Measurements from ENCODE around the gene MXD3. TPM values are rescaled to one million over a fixed set of nuclear protein-coding genes. Genes with fewer than 3 reads are reported as not detected.
"Not testable (repeated sequence)": the region's sequence is repeated elsewhere in the genome, so short reads cannot be mapped to it uniquely, and the experiment has no call there.

The MXD3 gene
- total and polyA plus RNA-seq, 12 donors, result 0.16 to 42.6 (median 3.6) TPM

GRCh38 chr5:177307544-177308363 is 3.9 kb downstream of the MXD3 start:
- DNase-seq, result peak in 1 of 7 donors; percentile 13
- no peak overlapping the region for H3K4me3 ChIP-seq
- H3K9me3 ChIP-seq (replicated peaks in 1 of 3), result no peaks in the 10 kb centered on the region
- no peak for TF ChIP-seq CTCF (IDR thresholded peaks at IDR 0.05)
- no peak for TF ChIP-seq POLR2A (IDR thresholded peaks at IDR 0.05)
- no peaks in the 10 kb centered on the region for H3K27me3 ChIP-seq
- peaks cover 0 to 23% of the 10 kb centered on the region in 2 donors for H3K36me3 ChIP-seq (replicated peaks in 1 of 2)
- H3K27ac ChIP-seq, result no peak overlapping the region
- 74 to 89% (median 83%) methylated on average over 11 to 43 of the region's 43 CpGs for WGBS, 4 donors
- H3K4me1 ChIP-seq (replicated peaks in 1 of 2), result peaks cover 23 to 31% of the 10 kb centered on the region in 2 donors
- intact Hi-C loops (cut with DNase I), result loop anchor here in 1 of 2 donors (10.0 kb wide), 1 partner anchor 173 kb away; the partner anchor contains the start of gene NSD1

- WGBS, 4 donors, result 72 to 83% (median 77%) methylated on average over 10 to 15 of the region's 15 CpGs
- Histone ChIP-seq H3K9me3 (replicated peaks in 1 of 3) (no peaks in the 10 kb centered on the region), H3K36me3 (replicated peaks in 1 of 2) (peaks cover 0 to 23% of the 10 kb centered on the region in 2 donors), H3K27ac (no peak overlapping the region), H3K27me3 (no peaks in the 10 kb centered on the region), H3K4me3 (no peak overlapping the region), H3K4me1 (replicated peaks in 1 of 2) (peaks cover 25 to 33% of the 10 kb centered on the region in 2 donors)
- TF ChIP-seq CTCF (IDR thresholded peaks at IDR 0.05) (peak in 1 of 6 experiments; percentile 5), POLR2A (IDR thresholded peaks at IDR 0.05) (no peak)
- DNase-seq, result peak in 2 of 7 donors; percentile 40 to 51
- intact Hi-C loops (cut with DNase I), result loop anchor here in 1 of 2 donors (10.0 kb wide), 1 partner anchor 172 kb away; the partner anchor contains the start of gene NSD1
Observed at GRCh38 chr5:177306674-177307543, 4.8 kb downstream of the MXD3 start.

GRCh38 chr5:177306103-177306640 is 5.5 kb downstream of the MXD3 start:
- WGBS, 4 donors, result 81 to 87% (median 82%) methylated on average over 8 to 11 of the region's 11 CpGs
- H3K4me1 ChIP-seq (replicated peaks in 1 of 2), result peaks cover 18 to 33% of the 10 kb centered on the region in 2 donors

GRCh38 chr5:177304392-177305119 is 7.1 kb downstream of the MXD3 start:
- WGBS, 4 donors, result 19 to 69% (median 21%) methylated on average over 1 to 19 of the region's 19 CpGs
- H3K27me3 ChIP-seq, result no peaks in the 10 kb centered on the region
- no peak for TF ChIP-seq CTCF (IDR thresholded peaks at IDR 0.05)
- no peak for TF ChIP-seq POLR2A (IDR thresholded peaks at IDR 0.05)
- H3K36me3 ChIP-seq (replicated peaks in 1 of 2), result peaks cover 0 to 31% of the 10 kb centered on the region in 2 donors
- H3K4me3 ChIP-seq, result peak overlapping the region in 3 of 4 donors; percentile 83 to 96 (median 91)
- intact Hi-C loops (cut with DNase I), result loop anchor here in 1 of 2 donors (10.0 kb wide), 1 partner anchor 170 kb away; the partner anchor contains the start of gene NSD1
- peaks cover 24 to 39% of the 10 kb centered on the region in 2 donors for H3K4me1 ChIP-seq (replicated peaks in 1 of 2)
- peak overlapping the region in 3 of 5 donors; percentile 69 to 89 (median 77) for H3K27ac ChIP-seq
- H3K9me3 ChIP-seq (replicated peaks in 1 of 3), result no peaks in the 10 kb centered on the region
- peak in 1 of 7 donors; percentile 69 for DNase-seq

More at GRCh38 chr5:177306103-177306640, 5.5 kb downstream of the MXD3 start:
- not testable (repeated sequence) for H3K4me3 ChIP-seq; H3K9me3 ChIP-seq (replicated peaks in 1 of 3); H3K27me3 ChIP-seq; DNase-seq; H3K27ac ChIP-seq
- intact Hi-C loops (cut with DNase I), result loop anchor here in 1 of 2 donors (10.0 kb wide), 1 partner anchor 171 kb away; the partner anchor contains the start of gene NSD1
- peaks cover 0 to 29% of the 10 kb centered on the region in 2 donors for H3K36me3 ChIP-seq (replicated peaks in 1 of 2)

Measured in adrenal gland (tissue), 12 donors.